Activated T-helper 1 cell treated with Interleukin-2 at 50 U/mL for 16 hours (primary cell): ENCODE measurements around the gene ADAM29.
"Not testable (repeated sequence)": the region's sequence is repeated elsewhere in the genome, so short reads cannot be mapped to it uniquely, and the experiment has no call there.

ENCODE experiments used
- DNase-seq: peaks from one replicate; pipeline ENCODE4 v3.0.0-alpha.2; 2020; ENCODE audit warnings: low read depth

The ADAM29 gene

GRCh38 chr4:174918058-174918457 lies at the start of gene ADAM29:
Gene ADAM29 (plus strand): TSS chr4:174918358. CDS start chr4:174975526, 57,168 bp downstream.
- no peak for DNase-seq

- DNase-seq = no peak
Measured at GRCh38 chr4:174869339-174869738, 48.8 kb upstream of the ADAM29 start.

- no peak for DNase-seq
Measured at GRCh38 chr4:174870311-174870710, 47.8 kb upstream of the ADAM29 start.

GRCh38 chr4:174871407-174871806 lies 46.8 kb upstream of the ADAM29 start:
- no peak for DNase-seq

GRCh38 chr4:174873146-174873545 lies 45.0 kb upstream of the ADAM29 start:
- DNase-seq = not testable (repeated sequence)

GRCh38 chr4:174873931-174874330 lies 44.2 kb upstream of the ADAM29 start:
- DNase-seq = no peak

- DNase-seq = no peak
Measured at GRCh38 chr4:174874898-174875297, 43.3 kb upstream of the ADAM29 start.

- no peak for DNase-seq
Measured at GRCh38 chr4:174880001-174880400, 38.2 kb upstream of the ADAM29 start.

- no peak for DNase-seq
Measured at GRCh38 chr4:174882317-174882992, 35.7 kb upstream of the ADAM29 start.

GRCh38 chr4:174907508-174907907 lies 10.7 kb upstream of the ADAM29 start:
- no peak for DNase-seq

GRCh38 chr4:174910271-174910670 lies 7.9 kb upstream of the ADAM29 start:
- no peak for DNase-seq

GRCh38 chr4:174912919-174913543 lies 5.1 kb upstream of the ADAM29 start:
- DNase-seq = no peak

GRCh38 chr4:174919886-174920423 lies 1.8 kb downstream of the ADAM29 start:
- no peak for DNase-seq

- DNase-seq = no peak
Measured at GRCh38 chr4:174926958-174927357, 8.8 kb downstream of the ADAM29 start.

GRCh38 chr4:174928174-174928573 lies 10.0 kb downstream of the ADAM29 start:
- DNase-seq = no peak

- no peak for DNase-seq
Measured at GRCh38 chr4:174928575-174929253, 10.6 kb downstream of the ADAM29 start.

GRCh38 chr4:174929346-174929745 lies 11.2 kb downstream of the ADAM29 start:
- no peak for DNase-seq

GRCh38 chr4:174930895-174931294 lies 12.7 kb downstream of the ADAM29 start:
- DNase-seq = no peak

- DNase-seq = no peak
Measured at GRCh38 chr4:174933083-174933482, 14.9 kb downstream of the ADAM29 start.

GRCh38 chr4:174934360-174934759 lies 16.2 kb downstream of the ADAM29 start:
- DNase-seq = no peak

GRCh38 chr4:174935607-174936006 lies 17.4 kb downstream of the ADAM29 start:
- no peak for DNase-seq

- no peak for DNase-seq
Measured at GRCh38 chr4:174940002-174940401, 21.8 kb downstream of the ADAM29 start.

GRCh38 chr4:174946246-174946645 lies 28.1 kb downstream of the ADAM29 start:
- DNase-seq = no peak
